Kidney (tissue), 14 donors: ENCODE results near the gene DCXR. TPM values are rescaled to one million over a fixed set of nuclear protein-coding genes. Genes with fewer than 3 reads are reported as not detected.

Experiments used
- DNase-seq, 5 donors: peaks; one replicate each; pipeline ENCODE4 v3.0.0-alpha.2; 2013 to 2020
- FAIRE-seq: peaks from 2 replicates; lab custom pipeline; 2012; peaks lifted over from hg19 to GRCh38; lab: Jason Lieb, UNC
- H3K27ac ChIP-seq, 2 donors: one replicate each; pipeline ENCODE4 v1.7.0; 2013; ENCODE audit warnings: low read depth in 2 of 2, low read length in 2 of 2, inconsistent platforms in 1 of 2
- H3K27me3 ChIP-seq: one replicate; pipeline ENCODE4 v1.7.1; 2013; ENCODE audit warnings: low read length, inconsistent platforms; ENCODE audit not compliant: control insufficient read depth, insufficient read depth
- H3K36me3 ChIP-seq, 3 donors: one replicate each; pipeline versions ENCODE4 v1.7.0 to v1.7.1; 2013; ENCODE audit warnings: low read length in 3 of 3, control low read depth in 1 of 3, inconsistent platforms in 1 of 3; ENCODE audit not compliant: insufficient read depth in 3 of 3, control insufficient read depth in 2 of 3
- H3K4me1 ChIP-seq, 3 donors: one replicate each; pipeline versions ENCODE4 v1.7.0 to v1.7.1; 2013; ENCODE audit warnings: low read length in 3 of 3, inconsistent platforms in 1 of 3, low read depth in 1 of 3; ENCODE audit not compliant: control insufficient read depth in 2 of 3, insufficient read depth in 2 of 3
- H3K4me3 ChIP-seq, 3 donors: one replicate each; pipeline versions ENCODE4 v1.7.0 to v1.8.1; 2013; ENCODE audit warnings: low read length in 3 of 3, control low read depth in 1 of 3, inconsistent platforms in 1 of 3
- H3K9ac ChIP-seq, 3 donors: one replicate each; pipeline versions ENCODE4 v1.7.0 to v1.7.1; 2013; ENCODE audit warnings: low read length in 3 of 3, control low read depth in 1 of 3, inconsistent platforms in 1 of 3
- H3K9me3 ChIP-seq, 3 donors: one replicate each; pipeline versions ENCODE4 v1.7.0 to v1.7.1; 2013; ENCODE audit warnings: low read length in 3 of 3, control low read depth in 1 of 3, inconsistent platforms in 1 of 3; ENCODE audit not compliant: control insufficient read depth in 2 of 3, insufficient read depth in 1 of 3
- intact Hi-C: fragments of 100-400 bp; cut with DNase I; formaldehyde crosslinking; loops from one replicate; pipeline ENCODE4 v1.11.1; 2022
- polyA plus RNA-seq: library from polyadenylated mRNA; stranded (reverse); fragments of 350-450 nt; fragmentation: Illumina TruSeq; extraction: RNeasy Lipid Tissue Mini Kit (QIAGEN cat#74804); gene quantifications from one replicate; pipeline ENCODE4 v1.2.3, GENCODE V29; 2014; ENCODE audit warnings: low read depth, low replicate concordance; ENCODE audit not compliant: insufficient read depth
- total RNA-seq: library from RNA; stranded (reverse); fragmentation: NEBNext Ultra II Directional; extraction: Animal tissue kit (Norgen Biotek cat#: 25700); gene quantifications from one replicate; pipeline ENCODE4 v1.2.1, GENCODE V29; 2021
- TF ChIP-seq, protein P1 (sequence below): IDR thresholded peaks from 3 replicates; pipeline ENCODE4 v1.5.1; 2012; ENCODE audit warnings: mild to moderate bottlenecking, moderate library complexity, borderline replicate concordance; ENCODE audit not compliant: insufficient read depth; ENCODE audit errors: extremely low read depth
- donor health status: control.
- donor health status: control.
- donor health status: control.
- donor health status: control.
- donor health status: control.
- donor health status: DM: yes; HTN: yes; CAD: no.
- donor health status: Normal renal cell carcinoma (clear cell type).

DCXR gene
- total and polyA plus RNA-seq, 2 donors from 2014 or later, result 102 to 551 TPM

DNA sequence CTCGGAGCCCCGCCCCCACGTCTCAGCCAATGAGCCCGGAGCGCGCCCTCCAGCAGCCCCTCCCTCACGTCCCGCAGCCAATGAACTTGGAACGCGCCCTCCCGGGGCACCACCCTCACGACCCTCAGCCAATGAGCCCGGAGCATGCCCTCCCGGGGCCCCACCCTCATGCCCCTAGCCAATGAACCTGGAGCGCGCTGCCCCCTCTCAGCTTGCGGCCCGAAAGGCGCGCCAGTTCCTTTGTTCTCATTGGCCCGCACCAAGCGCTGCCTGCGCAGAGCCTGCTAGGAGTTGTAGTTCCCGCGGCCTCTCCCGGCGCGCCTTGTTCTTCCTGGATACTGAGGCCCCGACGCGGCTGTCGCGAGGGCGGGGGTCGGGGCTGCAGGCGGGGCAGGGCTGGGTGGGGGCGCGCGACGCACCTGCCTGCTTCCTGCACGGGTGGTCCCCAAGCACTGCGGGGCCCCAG, 14.5 kb downstream of the DCXR start, which contains the start of gene LRRC45:
LRRC45 (plus strand) TSS at position 325 of the 466 bp plus-strand sequence. CDS start 339 bp downstream, outside the sequence.
- Histone ChIP-seq H3K9ac (peak within 1 kb of the TSS; percentile 22 to 73 (median 71)), H3K4me3 (peak within 1 kb of the TSS; percentile 52 to 70 (median 54)), H3K36me3 (no peaks in the 10 kb centered on the region), H3K27ac (no peak within 1 kb of the TSS), H3K27me3 (no peaks in the 10 kb centered on the region), H3K4me1 (peaks cover 0 to 24% (median 6%) of the 10 kb centered on the region in 3 donors), H3K9me3 (no peaks in the 10 kb centered on the region)
- DNase-seq, result peak; percentile 100
- FAIRE-seq, result peak; percentile 98
- TF ChIP-seq, protein P1, sequence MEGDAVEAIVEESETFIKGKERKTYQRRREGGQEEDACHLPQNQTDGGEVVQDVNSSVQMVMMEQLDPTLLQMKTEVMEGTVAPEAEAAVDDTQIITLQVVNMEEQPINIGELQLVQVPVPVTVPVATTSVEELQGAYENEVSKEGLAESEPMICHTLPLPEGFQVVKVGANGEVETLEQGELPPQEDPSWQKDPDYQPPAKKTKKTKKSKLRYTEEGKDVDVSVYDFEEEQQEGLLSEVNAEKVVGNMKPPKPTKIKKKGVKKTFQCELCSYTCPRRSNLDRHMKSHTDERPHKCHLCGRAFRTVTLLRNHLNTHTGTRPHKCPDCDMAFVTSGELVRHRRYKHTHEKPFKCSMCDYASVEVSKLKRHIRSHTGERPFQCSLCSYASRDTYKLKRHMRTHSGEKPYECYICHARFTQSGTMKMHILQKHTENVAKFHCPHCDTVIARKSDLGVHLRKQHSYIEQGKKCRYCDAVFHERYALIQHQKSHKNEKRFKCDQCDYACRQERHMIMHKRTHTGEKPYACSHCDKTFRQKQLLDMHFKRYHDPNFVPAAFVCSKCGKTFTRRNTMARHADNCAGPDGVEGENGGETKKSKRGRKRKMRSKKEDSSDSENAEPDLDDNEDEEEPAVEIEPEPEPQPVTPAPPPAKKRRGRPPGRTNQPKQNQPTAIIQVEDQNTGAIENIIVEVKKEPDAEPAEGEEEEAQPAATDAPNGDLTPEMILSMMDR, result no peak
- intact Hi-C loops, result no loop called here

DNA sequence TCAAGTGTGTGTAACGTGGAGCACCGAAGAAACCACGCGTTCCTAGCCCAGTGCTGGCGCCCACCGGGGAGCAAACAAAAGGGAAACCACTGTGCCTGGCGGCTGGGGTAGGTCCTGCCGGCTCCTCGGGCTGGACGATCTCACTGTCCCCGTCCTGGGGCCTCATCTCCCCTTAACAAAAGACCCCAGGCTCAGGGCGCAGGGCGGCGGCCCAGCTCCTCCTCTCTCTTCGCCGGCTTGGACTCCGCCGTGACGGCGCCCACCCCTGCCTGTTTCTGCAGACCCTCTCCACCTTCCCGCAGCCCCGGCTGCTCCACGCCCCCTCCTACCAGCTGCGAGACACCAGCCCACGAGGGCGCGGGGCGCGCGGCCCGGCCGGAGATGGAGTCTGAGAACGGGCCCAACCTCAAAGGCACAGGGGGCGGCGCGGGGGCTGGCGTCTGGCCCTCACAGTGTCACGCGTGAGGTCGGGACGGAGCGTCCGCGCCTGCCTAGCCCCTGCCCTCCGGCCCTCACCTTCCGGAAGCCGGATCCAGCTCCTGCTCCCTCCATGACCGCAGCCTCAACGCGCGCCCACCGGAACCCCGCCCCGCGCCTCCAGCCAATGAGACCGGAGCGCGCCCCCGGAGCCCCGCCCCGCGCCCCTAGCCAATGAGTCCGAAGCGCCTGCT, 15.1 kb downstream of the DCXR start, which contains the start of gene CENPX:
CENPX (minus strand) TSS at position 569 of the 671 bp plus-strand sequence; CDS start at position 552, 17 bp downstream.
- Histone ChIP-seq H3K9ac (peak within 1 kb of the TSS; percentile 22 to 73 (median 71)), H3K4me1 (peaks cover 0 to 24% (median 6%) of the 10 kb centered on the region in 3 donors), H3K27ac (no peak within 1 kb of the TSS), H3K27me3 (no peaks in the 10 kb centered on the region), H3K4me3 (peak within 1 kb of the TSS; percentile 52 to 70 (median 54)), H3K36me3 (no peaks in the 10 kb centered on the region), H3K9me3 (no peaks in the 10 kb centered on the region)
- intact Hi-C loops, result no loop called here
- TF ChIP-seq, protein P1, result no peak
- no peak for FAIRE-seq
- DNase-seq, result no peak

DNA sequence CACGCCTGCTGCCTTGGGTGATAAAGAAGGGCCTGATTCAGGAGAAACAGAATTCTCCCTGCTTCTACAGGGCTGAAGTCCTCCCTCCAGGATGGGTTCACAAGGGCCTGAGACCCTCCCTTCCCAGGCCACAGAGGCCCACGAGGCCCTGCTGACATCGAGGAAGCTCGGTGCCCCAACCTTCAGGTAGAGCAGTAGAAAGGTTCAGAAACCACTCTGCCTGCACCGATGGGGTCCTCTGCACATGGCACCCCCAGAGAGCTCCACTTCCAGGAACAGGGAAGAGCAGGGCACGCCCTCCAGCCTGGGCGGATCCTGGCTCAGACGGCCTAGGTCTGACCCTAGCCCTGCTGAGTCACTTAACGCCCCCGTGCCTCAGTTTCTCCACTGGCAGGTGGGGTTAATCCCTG, 15.6 kb downstream of the DCXR start:
- intact Hi-C loops, result no loop called here
- H3K27me3 ChIP-seq, result no peaks in the 10 kb centered on the region
- peaks cover 0 to 24% (median 6%) of the 10 kb centered on the region in 3 donors for H3K4me1 ChIP-seq
- no peaks in the 10 kb centered on the region for H3K9me3 ChIP-seq
- no peaks in the 10 kb centered on the region for H3K36me3 ChIP-seq
- no peak for FAIRE-seq
- H3K4me3 ChIP-seq, result peak overlapping the region; percentile 43 to 70 (median 54)
- TF ChIP-seq, protein P1, result no peak
- DNase-seq, result no peak
- no peak overlapping the region for H3K27ac ChIP-seq
- H3K9ac ChIP-seq, result peak overlapping the region in 2 of 3 donors; percentile 18 to 71
